GM15510 (cell line): Measurements from ENCODE around the gene OBP2B.

Experiments
- POLR2A ChIP-seq: IDR thresholded peaks from 3 replicates; pipeline ENCODE4 v1.6.1; 2011; ENCODE audit warnings: borderline replicate concordance; ENCODE audit not compliant: insufficient read length; ENCODE audit errors: extremely low read depth

Gene OBP2B

GRCh38 chr9:133202688-133203453 lies 6.2 kb downstream of the OBP2B start:
- TF ChIP-seq POLR2A, result no peak

- no peak for TF ChIP-seq POLR2A
Observed at GRCh38 chr9:133202145-133202513, 6.9 kb downstream of the OBP2B start.

GRCh38 chr9:133201424-133202144 lies 7.5 kb downstream of the OBP2B start:
- TF ChIP-seq POLR2A, result no peak

- TF ChIP-seq POLR2A, result no peak
Observed at GRCh38 chr9:133200631-133201030, 8.4 kb downstream of the OBP2B start.

GRCh38 chr9:133199648-133200321 lies 9.3 kb downstream of the OBP2B start:
- TF ChIP-seq POLR2A, result no peak

GRCh38 chr9:133195029-133195428 lies 14.0 kb downstream of the OBP2B start:
- TF ChIP-seq POLR2A, result no peak

- TF ChIP-seq POLR2A, result no peak
Observed at GRCh38 chr9:133194597-133194996, 14.5 kb downstream of the OBP2B start.

- TF ChIP-seq POLR2A, result no peak
Observed at GRCh38 chr9:133191989-133192388, 17.1 kb downstream of the OBP2B start.

GRCh38 chr9:133189826-133190225 lies 19.2 kb downstream of the OBP2B start:
- no peak for TF ChIP-seq POLR2A

- no peak for TF ChIP-seq POLR2A
Observed at GRCh38 chr9:133188843-133189180, 20.2 kb downstream of the OBP2B start.

GRCh38 chr9:133188006-133188842 lies 20.8 kb downstream of the OBP2B start:
- TF ChIP-seq POLR2A, result no peak

GRCh38 chr9:133187561-133188005 lies 21.5 kb downstream of the OBP2B start:
- no peak for TF ChIP-seq POLR2A

- no peak for TF ChIP-seq POLR2A
Observed at GRCh38 chr9:133186736-133187135, 22.3 kb downstream of the OBP2B start.

GRCh38 chr9:133184971-133185370 lies 24.1 kb downstream of the OBP2B start:
- no peak for TF ChIP-seq POLR2A

GRCh38 chr9:133182151-133182550 lies 26.9 kb downstream of the OBP2B start:
- TF ChIP-seq POLR2A, result no peak

- TF ChIP-seq POLR2A, result no peak
Observed at GRCh38 chr9:133181561-133181960, 27.5 kb downstream of the OBP2B start.

GRCh38 chr9:133180953-133181352 lies 28.1 kb downstream of the OBP2B start:
- no peak for TF ChIP-seq POLR2A
